H1 (cell line): Measurements from ENCODE around the gene PAN2. TPM values are rescaled to one million over a fixed set of nuclear protein-coding genes. Genes with fewer than 3 reads are reported as not detected.

Source experiments
- ATF2 ChIP-seq: IDR thresholded peaks from 2 replicates; pipeline ENCODE4 v1.6.1; 2012; ENCODE audit warnings: low read length, inconsistent platforms
- CEBPB ChIP-seq: IDR thresholded peaks from 2 replicates; pipeline ENCODE4 v1.6.1; 2012; ENCODE audit warnings: low read depth, low read length
- CTBP2 ChIP-seq: IDR thresholded peaks from 2 replicates; pipeline ENCODE4 v1.7.0; 2011; ENCODE audit warnings: borderline replicate concordance, mild to moderate bottlenecking, moderate library complexity, mixed read lengths, low read length; ENCODE audit not compliant: insufficient read depth, insufficient read length
- E2F6 ChIP-seq: IDR thresholded peaks from 2 replicates; pipeline ENCODE4 v1.6.1; 2012; ENCODE audit warnings: inconsistent platforms
- FOSL1 ChIP-seq: IDR thresholded peaks from 2 replicates; pipeline ENCODE4 v1.6.1; 2011; ENCODE audit warnings: mild to moderate bottlenecking, low read depth, low read length, moderate library complexity; ENCODE audit not compliant: insufficient read depth
- JUN ChIP-seq: IDR thresholded peaks from 2 replicates; pipeline ENCODE4 v1.6.1; 2011; ENCODE audit warnings: low read depth, mild to moderate bottlenecking, improper control_type of control experiment, low read length
- MAFK ChIP-seq: IDR thresholded peaks from 2 replicates; pipeline ENCODE4 v1.6.1; 2012; ENCODE audit warnings: low read depth, mild to moderate bottlenecking, improper control_type of control experiment, low read length
- POLR2AphosphoS5 ChIP-seq: IDR thresholded peaks from 2 replicates; pipeline ENCODE4 v1.6.1; 2011; ENCODE audit warnings: low read depth, low read length
- RBBP5 ChIP-seq: IDR thresholded peaks from 2 replicates; pipeline ENCODE4 v1.7.1; 2012; ENCODE audit warnings: low read depth, mild to moderate bottlenecking, inconsistent platforms, low read length, moderate library complexity, borderline replicate concordance
- RFX5 ChIP-seq: IDR thresholded peaks from 2 replicates; pipeline ENCODE4 v1.6.1; 2011; ENCODE audit warnings: low read depth, low read length, improper control_type of control experiment, borderline replicate concordance
- TCF12 ChIP-seq: IDR thresholded peaks from 2 replicates; pipeline ENCODE4 v1.6.1; 2011; ENCODE audit warnings: low read depth, mild to moderate bottlenecking, low read length
- TEAD4 ChIP-seq: IDR thresholded peaks from 2 replicates; pipeline ENCODE4 v1.6.1; 2012; ENCODE audit warnings: low read depth, low read length, inconsistent platforms, mixed read lengths
- polyA plus RNA-seq, 7 experiments: library from polyadenylated mRNA; depleted of rRNA in 3 of 7; stranded (reverse) in 5 of 7; unstranded in 2 of 7; fragments of >200 nt in 5 of 7; fragments of 200-250 nt in 2 of 7; gene quantifications; 1 replicate in 5 of 7; 2 replicates in 1 of 7; 4 replicates in 1 of 7; pipeline versions ENCODE4 v1.2.1 to v1.2.3, GENCODE V29; 2011 to 2013; ENCODE audit warnings: missing spikeins in 2 of 7, mixed read lengths in 2 of 7
- total RNA-seq: library from RNA; stranded (reverse); fragmentation: NEBNext Ultra II Directional; extraction: Animal tissue kit (Norgen Biotek cat#: 25700); gene quantifications from 2 replicates; pipeline ENCODE4 v1.2.1, GENCODE V29; 2021

Gene PAN2
- total and polyA plus RNA-seq, 2 of the 8 experiments (the other 6 are each of a cell fraction or from before 2014, with no cell fraction given) = 29.6 to 36.7 TPM

- TF ChIP-seq MAFK = no peak
- TF ChIP-seq TEAD4 = no peak
- TF ChIP-seq JUN = no peak
- peak; percentile 31; the same call in 1 of the 2 replicates for TF ChIP-seq RBBP5
- TF ChIP-seq ATF2 = no peak
- no peak for TF ChIP-seq CTBP2
- TF ChIP-seq TCF12 = 0 out of 2 replicates have a peak, but pooled peaks have one; percentile 32
- TF ChIP-seq FOSL1 = no peak
- no peak for TF ChIP-seq CEBPB
- peak; percentile 62; the same call in 1 of the 2 replicates for TF ChIP-seq E2F6
- peak; percentile 54 for TF ChIP-seq POLR2AphosphoS5
- no peak for TF ChIP-seq RFX5
Measured at GRCh38 chr12:56333679-56334489, at the start of gene PAN2 (continued).
